Stomach (tissue), 4 donors: Measurements from ENCODE around the gene ABHD1.

Experiments
- EP300 ChIP-seq: sonication (generic); formaldehyde crosslinking; IDR thresholded peaks from one replicate; pipeline ENCODE4 v1.6.1; 2017; ENCODE audit warnings: antibody characterized with exemption
- POLR2A ChIP-seq, 4 donors: fragments of 450-650 bp; IDR thresholded peaks; one replicate each; pipeline ENCODE4 v1.6.1; 2016; ENCODE audit warnings: antibody characterized with exemption in 4 of 4, control low read depth in 2 of 4, mild to moderate bottlenecking in 1 of 4, moderate library complexity in 1 of 4
- POLR2AphosphoS5 ChIP-seq, 3 donors: sonication (generic); formaldehyde crosslinking; IDR thresholded peaks; one replicate each; pipeline ENCODE4 v1.6.1; 2016; ENCODE audit warnings: antibody characterized with exemption in 3 of 3
- TF ChIP-seq, protein P1 (sequence below), 7 experiments: fragments of 450-650 bp in 4 of 7; fragments of 200-600 bp in 3 of 7; sonication (generic) in 3 of 7; IDR thresholded peaks; one replicate each; pipeline ENCODE4 v1.5.1; 2016 to 2019; ENCODE audit warnings: antibody characterized with exemption in 7 of 7, control low read depth in 2 of 7, mild to moderate bottlenecking in 1 of 7

DNA sequence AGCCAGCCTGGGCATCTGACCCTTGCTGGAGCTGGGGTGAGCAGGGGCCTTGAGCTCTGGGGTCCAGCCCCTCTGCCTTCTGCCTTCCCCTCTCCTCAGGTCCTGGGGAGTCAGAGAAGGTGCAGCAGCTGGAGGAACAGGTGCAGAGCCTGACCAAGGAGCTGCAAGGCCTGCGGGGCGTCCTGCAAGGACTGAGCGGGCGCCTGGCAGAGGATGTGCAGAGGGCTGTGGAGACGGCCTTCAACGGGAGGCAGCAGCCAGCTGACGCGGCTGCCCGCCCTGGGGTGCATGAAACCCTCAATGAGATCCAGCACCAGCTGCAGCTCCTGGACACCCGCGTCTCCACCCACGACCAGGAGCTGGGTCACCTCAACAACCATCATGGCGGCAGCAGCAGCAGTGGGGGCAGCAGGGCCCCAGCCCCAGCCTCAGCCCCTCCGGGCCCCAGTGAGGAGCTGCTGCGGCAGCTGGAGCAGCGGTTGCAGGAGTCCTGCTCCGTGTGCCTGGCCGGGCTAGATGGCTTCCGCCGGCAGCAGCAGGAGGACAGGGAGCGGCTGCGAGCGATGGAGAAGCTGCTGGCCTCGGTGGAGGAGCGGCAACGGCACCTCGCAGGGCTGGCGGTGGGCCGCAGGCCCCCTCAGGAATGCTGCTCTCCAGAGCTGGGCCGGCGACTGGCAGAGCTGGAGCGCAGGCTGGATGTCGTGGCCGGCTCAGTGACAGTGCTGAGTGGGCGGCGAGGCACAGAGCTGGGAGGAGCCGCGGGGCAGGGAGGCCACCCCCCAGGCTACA is 41.4 kb upstream of the ABHD1 start:
- TF ChIP-seq, protein P1, sequence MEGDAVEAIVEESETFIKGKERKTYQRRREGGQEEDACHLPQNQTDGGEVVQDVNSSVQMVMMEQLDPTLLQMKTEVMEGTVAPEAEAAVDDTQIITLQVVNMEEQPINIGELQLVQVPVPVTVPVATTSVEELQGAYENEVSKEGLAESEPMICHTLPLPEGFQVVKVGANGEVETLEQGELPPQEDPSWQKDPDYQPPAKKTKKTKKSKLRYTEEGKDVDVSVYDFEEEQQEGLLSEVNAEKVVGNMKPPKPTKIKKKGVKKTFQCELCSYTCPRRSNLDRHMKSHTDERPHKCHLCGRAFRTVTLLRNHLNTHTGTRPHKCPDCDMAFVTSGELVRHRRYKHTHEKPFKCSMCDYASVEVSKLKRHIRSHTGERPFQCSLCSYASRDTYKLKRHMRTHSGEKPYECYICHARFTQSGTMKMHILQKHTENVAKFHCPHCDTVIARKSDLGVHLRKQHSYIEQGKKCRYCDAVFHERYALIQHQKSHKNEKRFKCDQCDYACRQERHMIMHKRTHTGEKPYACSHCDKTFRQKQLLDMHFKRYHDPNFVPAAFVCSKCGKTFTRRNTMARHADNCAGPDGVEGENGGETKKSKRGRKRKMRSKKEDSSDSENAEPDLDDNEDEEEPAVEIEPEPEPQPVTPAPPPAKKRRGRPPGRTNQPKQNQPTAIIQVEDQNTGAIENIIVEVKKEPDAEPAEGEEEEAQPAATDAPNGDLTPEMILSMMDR (IDR thresholded peaks at IDR 0.05), result no peak
- TF ChIP-seq POLR2A (IDR thresholded peaks at IDR 0.05) (no peak), POLR2AphosphoS5 (IDR thresholded peaks at IDR 0.05) (no peak), EP300 (no peak)
